Neutrophil (primary cell): ENCODE data around the gene KCNQ1.

Source experiments
- H3K27ac ChIP-seq: fragments of 200-600 bp; sonication (generic); 2 replicates; pipeline ENCODE4 v1.5.1; 2016; ENCODE audit warnings: mild to moderate bottlenecking, moderate library complexity
- H3K27me3 ChIP-seq: fragments of 200-600 bp; sonication (generic); 2 replicates; pipeline ENCODE4 v1.6.0; 2016; ENCODE audit warnings: mild to moderate bottlenecking
- H3K36me3 ChIP-seq: fragments of 200-600 bp; sonication (generic); 2 replicates; pipeline ENCODE4 v1.5.1; 2017
- H3K4me1 ChIP-seq, 2 experiments: fragments of 200-600 bp in 1 of 2; sonication (generic) in 1 of 2; 1 replicate in 1 of 2; 2 replicates in 1 of 2; pipeline versions ENCODE4 v1.5.1 to v1.6.1; 2013 to 2016; ENCODE audit warnings: low read depth in 1 of 2, low read length in 1 of 2, mild to moderate bottlenecking in 1 of 2, moderate library complexity in 1 of 2; ENCODE audit not compliant: control insufficient read depth in 1 of 2, insufficient read depth in 1 of 2
- H3K4me3 ChIP-seq, 2 experiments: fragments of 200-600 bp in 1 of 2; sonication (generic) in 1 of 2; 1 replicate in 1 of 2; 2 replicates in 1 of 2; pipeline ENCODE4 v1.5.1; 2013 to 2016; ENCODE audit warnings: low read depth in 1 of 2, low read length in 1 of 2, mild to moderate bottlenecking in 1 of 2, moderate library complexity in 1 of 2
- H3K9me3 ChIP-seq: fragments of 200-600 bp; sonication (generic); 2 replicates; pipeline ENCODE4 v1.5.1; 2016
- TF ChIP-seq, protein P1 (sequence below): fragments of 200-600 bp; sonication (generic); IDR thresholded peaks from 2 replicates; pipeline ENCODE4 v1.5.1; 2016; ENCODE audit warnings: antibody characterized with exemption

KCNQ1 gene

GRCh38 chr11:2897048-2897447 lies 452.2 kb downstream of the KCNQ1 start:
- H3K27ac ChIP-seq = no peak overlapping the region
- peaks cover 47 to 53% of the 10 kb centered on the region in 2 experiments for H3K4me1 ChIP-seq
- no peak overlapping the region for H3K4me3 ChIP-seq
- peaks cover 21% of the 10 kb centered on the region for H3K27me3 ChIP-seq
- H3K9me3 ChIP-seq = no peaks in the 10 kb centered on the region
- no peaks in the 10 kb centered on the region for H3K36me3 ChIP-seq
- TF ChIP-seq, protein P1, sequence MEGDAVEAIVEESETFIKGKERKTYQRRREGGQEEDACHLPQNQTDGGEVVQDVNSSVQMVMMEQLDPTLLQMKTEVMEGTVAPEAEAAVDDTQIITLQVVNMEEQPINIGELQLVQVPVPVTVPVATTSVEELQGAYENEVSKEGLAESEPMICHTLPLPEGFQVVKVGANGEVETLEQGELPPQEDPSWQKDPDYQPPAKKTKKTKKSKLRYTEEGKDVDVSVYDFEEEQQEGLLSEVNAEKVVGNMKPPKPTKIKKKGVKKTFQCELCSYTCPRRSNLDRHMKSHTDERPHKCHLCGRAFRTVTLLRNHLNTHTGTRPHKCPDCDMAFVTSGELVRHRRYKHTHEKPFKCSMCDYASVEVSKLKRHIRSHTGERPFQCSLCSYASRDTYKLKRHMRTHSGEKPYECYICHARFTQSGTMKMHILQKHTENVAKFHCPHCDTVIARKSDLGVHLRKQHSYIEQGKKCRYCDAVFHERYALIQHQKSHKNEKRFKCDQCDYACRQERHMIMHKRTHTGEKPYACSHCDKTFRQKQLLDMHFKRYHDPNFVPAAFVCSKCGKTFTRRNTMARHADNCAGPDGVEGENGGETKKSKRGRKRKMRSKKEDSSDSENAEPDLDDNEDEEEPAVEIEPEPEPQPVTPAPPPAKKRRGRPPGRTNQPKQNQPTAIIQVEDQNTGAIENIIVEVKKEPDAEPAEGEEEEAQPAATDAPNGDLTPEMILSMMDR = no peak

DNA sequence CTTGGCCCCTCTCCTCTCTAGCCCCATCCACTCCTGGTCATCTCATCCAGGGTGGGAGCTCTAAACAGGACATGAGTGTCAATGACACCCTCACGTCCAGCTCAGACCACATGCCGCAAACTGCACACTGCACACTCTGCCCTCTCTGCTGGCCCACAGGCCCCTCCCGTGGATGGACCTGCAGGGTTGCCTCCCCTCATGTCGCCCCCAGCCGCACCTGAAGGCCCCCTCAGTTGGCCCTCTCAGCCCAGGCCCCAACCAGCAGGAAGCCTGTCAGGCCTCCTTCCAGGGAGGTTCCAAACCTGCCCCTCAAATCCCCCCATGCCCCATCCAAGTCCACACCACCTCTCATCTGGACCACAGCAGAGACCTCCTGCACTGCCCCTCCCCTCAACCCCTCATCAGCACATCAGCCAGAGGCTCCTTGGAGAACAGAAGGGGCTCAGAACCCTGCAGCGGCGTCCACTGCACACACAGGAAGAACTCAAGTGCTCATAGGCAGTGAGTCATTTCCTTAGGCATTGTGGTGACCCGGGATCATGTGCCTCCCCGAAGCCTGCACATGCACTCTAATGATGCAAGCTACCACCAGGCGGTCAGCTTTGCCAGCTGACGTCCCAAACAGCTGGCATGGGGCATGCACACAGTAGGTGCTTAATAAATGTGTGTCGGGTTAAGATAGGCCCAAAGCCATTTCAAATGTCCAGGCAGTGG lies 453.7 kb downstream of the KCNQ1 start:
- peak overlapping the region; percentile 43 to 47 for H3K4me3 ChIP-seq
- peak overlapping the region; percentile 96 for H3K27ac ChIP-seq
- TF ChIP-seq, protein P1 = peak; percentile 40
- H3K9me3 ChIP-seq = no peaks in the 10 kb centered on the region
- peaks cover 8% of the 10 kb centered on the region for H3K27me3 ChIP-seq
- no peaks in the 10 kb centered on the region for H3K36me3 ChIP-seq
- H3K4me1 ChIP-seq = peaks cover 49 to 55% of the 10 kb centered on the region in 2 experiments
